Measurements from ENCODE around the gene USP25.

USP25 gene

GRCh38 chr21:15820852-15821379 is 91.1 kb downstream of the USP25 start:
- no peak for DNase-seq

- DNase-seq: no peak
These were observed 93.8 kb downstream of the USP25 start for GRCh38 chr21:15823486-15824150.

GRCh38 chr21:15825700-15826099 is 95.9 kb downstream of the USP25 start:
- DNase-seq: no peak

GRCh38 chr21:15826147-15826780 is 96.5 kb downstream of the USP25 start:
- DNase-seq: peak; percentile 16

GRCh38 chr21:15826908-15827601 is 97.3 kb downstream of the USP25 start:
- DNase-seq: no peak

GRCh38 chr21:15831497-15831896 is 101.7 kb downstream of the USP25 start:
- no peak for DNase-seq

- no peak for DNase-seq
These were observed 107.9 kb downstream of the USP25 start for GRCh38 chr21:15837645-15838044.

GRCh38 chr21:15839026-15839425 is 109.2 kb downstream of the USP25 start:
- DNase-seq: no peak

- no peak for DNase-seq
These were observed 109.8 kb downstream of the USP25 start for GRCh38 chr21:15839601-15840000.

- DNase-seq: no peak
These were observed 110.6 kb downstream of the USP25 start for GRCh38 chr21:15840406-15840805.

GRCh38 chr21:15841856-15842564 is 112.2 kb downstream of the USP25 start:
- DNase-seq: no peak

- no peak for DNase-seq
These were observed 112.7 kb downstream of the USP25 start for GRCh38 chr21:15842565-15842880.

GRCh38 chr21:15843766-15844165 is 114.0 kb downstream of the USP25 start:
- no peak for DNase-seq

- no peak for DNase-seq
These were observed 119.1 kb downstream of the USP25 start for GRCh38 chr21:15848634-15849560.

GRCh38 chr21:15849927-15850326 is 120.1 kb downstream of the USP25 start:
- no peak for DNase-seq

GRCh38 chr21:15850645-15851044 is 120.9 kb downstream of the USP25 start:
- no peak for DNase-seq

- no peak for DNase-seq
These were observed 122.4 kb downstream of the USP25 start for GRCh38 chr21:15852146-15852545.

- DNase-seq: no peak
These were observed 123.3 kb downstream of the USP25 start for GRCh38 chr21:15853126-15853525.

- DNase-seq: no peak
These were observed 127.0 kb downstream of the USP25 start for GRCh38 chr21:15856813-15857212.

- DNase-seq: no peak
These were observed 128.0 kb downstream of the USP25 start for GRCh38 chr21:15857740-15858139.

GRCh38 chr21:15860541-15860940 is 130.8 kb downstream of the USP25 start:
- DNase-seq: no peak

- no peak for DNase-seq
These were observed 139.2 kb downstream of the USP25 start for GRCh38 chr21:15868940-15869339.

All from suppressor macrophage treated with lipopolysaccharide for 4 hours (primary cell).